ENCODE results near the gene C17orf75.

C17orf75 gene

DNA sequence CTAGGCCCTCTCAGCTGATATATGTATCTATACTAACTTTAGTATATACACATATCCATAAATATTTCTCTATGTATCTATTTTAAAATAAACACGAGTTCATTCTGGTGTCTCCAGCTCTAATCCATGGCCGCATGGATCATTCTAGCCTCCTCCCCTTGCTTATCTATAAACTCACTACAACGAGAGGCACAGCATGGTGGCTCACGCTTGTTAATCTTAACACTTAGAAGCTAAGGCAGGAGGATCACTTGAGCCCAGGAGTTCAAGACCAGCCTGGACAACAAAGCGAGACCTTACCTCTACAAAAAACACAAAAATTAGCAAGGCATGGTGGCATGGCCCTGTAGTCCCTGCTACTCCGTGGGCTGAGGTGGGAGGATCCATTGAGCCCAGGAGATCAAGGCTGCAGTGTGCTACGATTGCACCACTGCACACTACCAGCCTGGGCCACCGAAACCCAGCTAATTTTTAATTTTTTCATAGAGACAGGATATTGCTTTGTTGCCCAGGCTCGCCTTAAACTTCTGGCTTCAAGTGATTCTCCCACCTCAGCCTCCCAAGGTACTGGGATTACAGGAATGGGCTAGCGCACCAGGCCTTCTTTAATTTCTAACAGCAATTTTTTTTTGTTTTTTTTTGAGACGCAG lies 4.1 kb upstream of the C17orf75 start:
- H3K4me3 ChIP-seq (replicated peaks; ENCODE audit: low read depth, low read length), result no peak overlapping the region
- DNase-seq (ENCODE audit: extremely low read depth, low read depth), result no peak
- TF ChIP-seq, protein P1, sequence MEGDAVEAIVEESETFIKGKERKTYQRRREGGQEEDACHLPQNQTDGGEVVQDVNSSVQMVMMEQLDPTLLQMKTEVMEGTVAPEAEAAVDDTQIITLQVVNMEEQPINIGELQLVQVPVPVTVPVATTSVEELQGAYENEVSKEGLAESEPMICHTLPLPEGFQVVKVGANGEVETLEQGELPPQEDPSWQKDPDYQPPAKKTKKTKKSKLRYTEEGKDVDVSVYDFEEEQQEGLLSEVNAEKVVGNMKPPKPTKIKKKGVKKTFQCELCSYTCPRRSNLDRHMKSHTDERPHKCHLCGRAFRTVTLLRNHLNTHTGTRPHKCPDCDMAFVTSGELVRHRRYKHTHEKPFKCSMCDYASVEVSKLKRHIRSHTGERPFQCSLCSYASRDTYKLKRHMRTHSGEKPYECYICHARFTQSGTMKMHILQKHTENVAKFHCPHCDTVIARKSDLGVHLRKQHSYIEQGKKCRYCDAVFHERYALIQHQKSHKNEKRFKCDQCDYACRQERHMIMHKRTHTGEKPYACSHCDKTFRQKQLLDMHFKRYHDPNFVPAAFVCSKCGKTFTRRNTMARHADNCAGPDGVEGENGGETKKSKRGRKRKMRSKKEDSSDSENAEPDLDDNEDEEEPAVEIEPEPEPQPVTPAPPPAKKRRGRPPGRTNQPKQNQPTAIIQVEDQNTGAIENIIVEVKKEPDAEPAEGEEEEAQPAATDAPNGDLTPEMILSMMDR (IDR thresholded peaks at IDR 0.05; ENCODE audit: low read depth, low read length, missing control alignments), result no peak

DNA sequence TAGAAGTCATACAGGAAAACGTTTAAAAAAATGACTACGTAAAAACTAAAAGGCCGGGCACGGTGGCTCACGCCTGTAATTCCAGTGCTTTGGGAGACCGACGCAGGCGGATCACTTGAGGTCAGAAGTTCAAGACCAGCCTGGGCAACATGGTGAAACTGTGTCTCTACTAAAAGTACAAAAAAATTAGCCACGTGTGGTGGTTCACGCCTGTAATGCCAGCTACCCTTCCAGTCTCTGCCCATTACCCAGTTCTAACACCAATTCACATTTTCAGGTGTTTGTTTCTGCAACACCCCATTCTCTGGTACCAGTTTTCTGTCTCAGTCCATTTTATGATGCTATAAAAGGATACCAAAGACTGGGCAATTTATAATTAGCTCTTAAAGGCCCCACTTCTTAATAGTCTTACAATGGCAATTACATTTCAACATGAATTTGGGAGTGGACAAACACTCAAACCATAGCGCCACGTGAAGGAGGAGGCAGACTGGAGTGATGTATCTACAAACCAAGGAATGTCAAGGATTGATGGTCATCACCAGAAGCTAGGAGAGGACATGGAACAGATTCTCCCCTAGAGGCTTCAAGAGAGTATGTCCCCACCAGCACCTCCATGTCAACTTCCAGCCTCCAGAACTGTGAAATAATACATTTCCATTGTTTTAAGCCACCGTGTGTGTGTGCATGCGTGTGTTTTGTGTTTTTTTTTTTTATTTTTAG lies 791 bp upstream of the C17orf75 start:
- no peak for DNase-seq (ENCODE audit: extremely low read depth, low read depth)

DNA sequence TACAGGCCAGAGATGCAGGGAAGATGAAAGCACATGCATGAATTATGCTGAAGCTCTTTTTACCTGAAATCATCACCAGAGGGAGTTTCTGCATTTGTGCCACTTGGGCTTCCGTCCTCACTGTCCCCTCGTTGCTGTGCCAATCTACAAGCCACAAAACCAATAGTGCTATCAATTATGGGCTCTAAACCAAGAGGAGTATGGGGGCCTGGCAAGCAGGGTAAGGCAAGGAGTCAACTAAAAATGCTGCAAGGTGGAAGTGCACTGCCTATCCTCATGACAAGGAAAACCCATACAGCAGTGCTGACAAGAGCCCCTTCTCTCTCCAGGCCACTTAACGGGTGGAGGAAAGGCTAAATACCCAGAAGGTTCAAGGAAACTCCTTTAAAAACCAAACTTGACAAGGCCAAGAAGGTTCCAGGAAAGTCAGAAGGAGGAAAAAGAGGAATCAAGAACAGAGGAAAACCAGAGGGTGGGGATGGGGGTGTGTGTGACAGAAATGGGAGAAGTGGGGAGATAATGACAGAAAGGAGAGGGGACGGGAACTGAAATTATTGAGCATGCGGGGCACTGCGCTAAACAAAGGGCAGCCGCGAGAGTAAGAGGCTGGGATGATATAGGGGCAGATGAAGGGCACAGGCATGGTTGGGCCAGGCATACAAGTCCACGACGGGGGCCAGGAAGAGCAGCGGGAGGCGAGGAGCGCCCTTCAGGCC lies 674 bp downstream of the C17orf75 start:
- H3K4me3 ChIP-seq (replicated peaks; ENCODE audit: low read depth, low read length), result peak overlapping the region; percentile 67
- no peak for DNase-seq (ENCODE audit: extremely low read depth, low read depth)
- TF ChIP-seq, protein P1 (IDR thresholded peaks at IDR 0.05; ENCODE audit: low read depth, low read length, missing control alignments), result no peak

More for the DNA sequence above, 791 bp upstream of the C17orf75 start:
- H3K4me3 ChIP-seq (replicated peaks; ENCODE audit: low read depth, low read length), result peak overlapping the region; percentile 67
- TF ChIP-seq, protein P1 (IDR thresholded peaks at IDR 0.05; ENCODE audit: low read depth, low read length, missing control alignments), result no peak

DNA sequence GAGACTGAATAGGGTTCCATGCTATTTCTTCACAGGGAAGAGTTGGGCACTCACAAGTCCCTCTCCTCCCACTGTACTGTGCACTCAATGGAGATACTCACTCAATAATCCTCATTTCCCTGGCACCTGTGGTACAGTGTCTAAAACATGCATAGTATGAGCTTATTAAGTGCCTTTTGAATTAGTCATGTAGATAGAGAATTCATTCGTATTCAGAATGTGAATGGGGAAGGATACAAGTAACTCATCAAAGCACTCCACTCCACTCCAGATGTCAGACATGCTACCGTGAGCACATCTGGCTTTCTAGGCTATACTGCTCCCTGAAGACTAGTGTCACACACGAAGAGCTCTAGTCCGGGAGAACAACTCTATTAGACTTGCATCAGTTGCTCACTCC lies 6.3 kb downstream of the C17orf75 start:
- DNase-seq (ENCODE audit: extremely low read depth, low read depth), result peak; percentile 70
- TF ChIP-seq, protein P1 (IDR thresholded peaks at IDR 0.05; ENCODE audit: low read depth, low read length, missing control alignments), result no peak
- H3K4me3 ChIP-seq (replicated peaks; ENCODE audit: low read depth, low read length), result no peak overlapping the region

DNA sequence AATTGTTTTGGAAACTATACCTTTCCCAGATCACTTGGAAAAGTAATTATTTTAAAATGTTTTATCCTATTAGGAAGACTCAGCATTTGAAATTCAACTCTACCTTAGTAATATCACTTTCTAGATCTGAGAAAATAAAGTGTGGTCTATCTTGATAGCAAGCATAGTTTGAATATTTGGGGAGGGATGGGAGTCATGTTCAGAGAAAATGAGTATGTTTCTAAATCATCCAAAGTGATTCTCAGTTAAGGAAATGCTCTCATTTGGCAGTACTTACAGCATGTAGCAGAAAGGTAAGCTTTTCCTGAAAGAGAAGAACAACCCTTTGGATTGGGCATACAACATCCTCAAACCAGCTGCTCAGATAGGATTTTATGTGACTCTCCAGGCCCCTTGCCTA lies 6.9 kb downstream of the C17orf75 start:
- TF ChIP-seq, protein P1 (IDR thresholded peaks at IDR 0.05; ENCODE audit: low read depth, low read length, missing control alignments), result no peak
- DNase-seq (ENCODE audit: extremely low read depth, low read depth), result no peak
- no peak overlapping the region for H3K4me3 ChIP-seq (replicated peaks; ENCODE audit: low read depth, low read length)

DNA sequence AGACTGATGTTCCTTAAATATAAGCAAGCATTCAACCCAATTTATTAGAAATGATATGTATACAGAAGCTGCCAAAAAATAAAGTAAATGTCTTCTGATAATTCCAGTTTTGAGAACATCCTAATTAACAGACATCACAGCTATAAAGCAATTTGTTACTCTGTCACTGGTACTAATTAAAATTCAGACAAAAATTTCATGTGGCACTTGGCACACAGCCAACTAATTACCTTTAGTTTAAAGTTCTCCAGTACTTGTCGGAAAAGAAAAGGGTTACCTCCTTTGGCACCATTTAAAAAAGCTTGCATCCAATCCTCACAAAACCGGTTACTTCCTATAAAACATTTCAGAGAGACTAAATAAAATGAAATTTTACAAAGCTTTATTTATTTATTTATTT lies 8.8 kb downstream of the C17orf75 start:
- TF ChIP-seq, protein P1 (IDR thresholded peaks at IDR 0.05; ENCODE audit: low read depth, low read length, missing control alignments), result no peak
- no peak overlapping the region for H3K4me3 ChIP-seq (replicated peaks; ENCODE audit: low read depth, low read length)
- no peak for DNase-seq (ENCODE audit: extremely low read depth, low read depth)

Measured in HFF-Myc (cell line).